Lower leg skin (tissue), 4 donors: ENCODE measurements around the gene CAPN1. TPM values are rescaled to one million over a fixed set of nuclear protein-coding genes. Genes with fewer than 3 reads are reported as not detected.
A peak's percentile ranks its signal among the peaks of the same experiment; 100 is the strongest.

Source experiments
- DNase-seq, 2 donors: peaks; one replicate each; pipeline ENCODE4 v3.0.0-alpha.2; 2019; ENCODE audit warnings: low spot score in 2 of 2
- H3K4me3 ChIP-seq: fragments of 200-600 bp; sonication (generic); 2 replicates; pipeline ENCODE4 v1.5.1; 2017; ENCODE audit warnings: mild to moderate bottlenecking, low read depth; ENCODE audit not compliant: poor library complexity, severe bottlenecking
- POLR2A ChIP-seq, 2 donors: fragments of 450-650 bp; IDR thresholded peaks; one replicate each; pipeline ENCODE4 v1.6.1; 2016 to 2017; ENCODE audit warnings: antibody characterized with exemption in 2 of 2, mild to moderate bottlenecking in 1 of 2, moderate library complexity in 1 of 2
- WGBS, 2 donors: methylation state at CpG; one replicate each; pipeline ENCODE4 v1.1.5; 2018; 5-methylcytosine and 5-hydroxymethylcytosine counted together
- intact Hi-C: fragments of 100-400 bp; cut with DNase I; formaldehyde crosslinking; loops from one replicate; pipeline ENCODE4 v1.15.0; 2023; ENCODE audit warnings: low total_unique reads
- total RNA-seq, 4 donors: library from RNA; depleted of rRNA; stranded (reverse); fragments of >200 nt; gene quantifications; one replicate each; pipeline ENCODE4 v1.1.0, GENCODE V29; 2016

The CAPN1 gene
- total RNA-seq, 4 donors from 2014 or later, result 284 to 464 (median 363) TPM

GRCh38 chr11:65260756-65261590 is 79.2 kb downstream of the CAPN1 start:
- no peak for TF ChIP-seq POLR2A (IDR thresholded peaks at IDR 0.05)
- 62 to 66% methylated on average over 26 of the region's 26 CpGs for WGBS, 2 donors
- intact Hi-C loops, result no loop called here
- no peak for DNase-seq
- H3K4me3 ChIP-seq, result peak overlapping the region; percentile 36

Other genes starting within 250 kb of the CAPN1 start
- gene GPHA2, start 246.0 kb upstream of the CAPN1 start, total RNA-seq, result not detected
- gene MAJIN, start 209.8 kb upstream of the CAPN1 start, total RNA-seq, result not detected
- gene BATF2, start 185.0 kb upstream of the CAPN1 start, total RNA-seq, result under 1 TPM in 2 of 4 donors, not detected in 2; 0.15 to 0.62 TPM
- 100 to 1,000 TPM; 101 to 260 (median 110) TPM for gene ARL2, start 167.8 kb upstream of the CAPN1 start, total RNA-seq
- 10 to 100 TPM; 16.9 to 48.0 (median 22.7) TPM for gene SNX15, start 154.5 kb upstream of the CAPN1 start, total RNA-seq
- gene SAC3D1, start 140.7 kb upstream of the CAPN1 start, total RNA-seq, result 10 to 100 TPM; 11.6 to 15.1 (median 12.9) TPM
- 10 to 100 TPM in 2 of 4 donors, 1 to 10 TPM in 2; 1.5 to 11.9 (median 9.7) TPM for gene NAALADL1, start 123.4 kb upstream of the CAPN1 start, total RNA-seq
- 1 to 10 TPM; 1.0 to 2.4 (median 1.7) TPM for gene CDCA5, start 97.9 kb upstream of the CAPN1 start, total RNA-seq
- gene ZFPL1, start 97.7 kb upstream of the CAPN1 start, total RNA-seq, result 10 to 100 TPM; 45.8 to 72.3 (median 54.8) TPM
- gene VPS51, start 85.7 kb upstream of the CAPN1 start, total RNA-seq, result 100 to 1,000 TPM; 373 to 932 (median 648) TPM
- 100 to 1,000 TPM; 118 to 374 (median 160) TPM for gene TM7SF2, start 70.1 kb upstream of the CAPN1 start, total RNA-seq
- 10 to 100 TPM; 10.7 to 24.9 (median 17.7) TPM for gene ZNHIT2, start 64.2 kb upstream of the CAPN1 start, total RNA-seq
- 1,000 to 10,000 TPM in 2 of 4 donors, 100 to 1,000 TPM in 2; 574 to 1,562 (median 887) TPM for gene FAU, start 59.8 kb upstream of the CAPN1 start, total RNA-seq
- gene MRPL49, start 59.6 kb upstream of the CAPN1 start, total RNA-seq, result 100 to 1,000 TPM in 1 of 4 donors, 10 to 100 TPM in 3; 61.0 to 107 (median 82.4) TPM
- 10 to 100 TPM; 21.9 to 60.3 (median 47.8) TPM for gene SYVN1, start 47.4 kb upstream of the CAPN1 start, total RNA-seq
- gene SPDYC, start 11.7 kb upstream of the CAPN1 start, total RNA-seq, result not detected
- gene POLA2, start 80.0 kb downstream of the CAPN1 start, total RNA-seq, result 10 to 100 TPM in 1 of 4 donors, 1 to 10 TPM in 3; 6.7 to 11.2 (median 7.6) TPM
- 1 to 10 TPM in 3 of 4 donors, not detected in 1; 2.5 to 4.2 (median 3.4) TPM for gene CDC42EP2, start 132.9 kb downstream of the CAPN1 start, total RNA-seq
- gene DPF2, start 151.9 kb downstream of the CAPN1 start, total RNA-seq, result 10 to 100 TPM; 20.6 to 36.4 (median 26.1) TPM
- under 1 TPM in 3 of 4 donors, not detected in 1; 0.19 to 0.26 (median 0.20) TPM for gene TIGD3, start 172.8 kb downstream of the CAPN1 start, total RNA-seq
- gene SLC25A45, start 200.7 kb downstream of the CAPN1 start, total RNA-seq, result 1 to 10 TPM; 1.8 to 8.0 (median 5.3) TPM
- gene FRMD8, start 204.7 kb downstream of the CAPN1 start, total RNA-seq, result 100 to 1,000 TPM in 2 of 4 donors, 10 to 100 TPM in 2; 81.8 to 135 (median 112) TPM
- gene NEAT1, start 240.9 kb downstream of the CAPN1 start, total RNA-seq, result 100 to 1,000 TPM; 147 to 645 (median 301) TPM